ENCODE results near the gene PTDSS2.
A peak's percentile ranks its signal among the peaks of the same experiment; 100 is the strongest.
"Not testable (repeated sequence)": the region's sequence is repeated elsewhere in the genome, so short reads cannot be mapped to it uniquely, and the experiment has no call there.

Gene PTDSS2

GRCh38 chr11:408154-409007 is 41.7 kb upstream of the PTDSS2 start:
- Histone ChIP-seq H3K9ac (ENCODE audit: low read depth, low read length) (no peak overlapping the region), H3K4me3 (ENCODE audit: low read depth, low read length) (no peak overlapping the region), H3K4me1 (ENCODE audit: control insufficient read depth, insufficient read depth, low read length) (no peaks in the 10 kb centered on the region), H3K9me3 (ENCODE audit: control insufficient read depth, insufficient read depth, low read length) (no peaks in the 10 kb centered on the region), H3K27ac (ENCODE audit: low read depth, low read length) (no peak overlapping the region), H3K27me3 (ENCODE audit: control insufficient read depth, insufficient read depth, low read length) (no peaks in the 10 kb centered on the region), H3K36me3 (ENCODE audit: control insufficient read depth, insufficient read depth, low read length) (peaks cover 10% of the 10 kb centered on the region)

GRCh38 chr11:409008-409599 is 41.0 kb upstream of the PTDSS2 start:
- no peak overlapping the region for H3K9ac ChIP-seq (ENCODE audit: low read depth, low read length)
- H3K36me3 ChIP-seq (ENCODE audit: control insufficient read depth, insufficient read depth, low read length): peaks cover 3% of the 10 kb centered on the region; the same call in 1 of the 2 replicates
- H3K4me3 ChIP-seq (ENCODE audit: low read depth, low read length): no peak overlapping the region
- no peaks in the 10 kb centered on the region for H3K27me3 ChIP-seq (ENCODE audit: control insufficient read depth, insufficient read depth, low read length)
- no peaks in the 10 kb centered on the region for H3K9me3 ChIP-seq (ENCODE audit: control insufficient read depth, insufficient read depth, low read length)
- no peaks in the 10 kb centered on the region for H3K4me1 ChIP-seq (ENCODE audit: control insufficient read depth, insufficient read depth, low read length)
- H3K27ac ChIP-seq (ENCODE audit: low read depth, low read length): no peak overlapping the region

- no peak overlapping the region for H3K4me3 ChIP-seq (ENCODE audit: low read depth, low read length)
- H3K27me3 ChIP-seq (ENCODE audit: control insufficient read depth, insufficient read depth, low read length): no peaks in the 10 kb centered on the region
- H3K9ac ChIP-seq (ENCODE audit: low read depth, low read length): no peak overlapping the region
- H3K27ac ChIP-seq (ENCODE audit: low read depth, low read length): no peak overlapping the region
- H3K4me1 ChIP-seq (ENCODE audit: control insufficient read depth, insufficient read depth, low read length): no peaks in the 10 kb centered on the region
- H3K36me3 ChIP-seq (ENCODE audit: control insufficient read depth, insufficient read depth, low read length): no peaks in the 10 kb centered on the region
- H3K9me3 ChIP-seq (ENCODE audit: control insufficient read depth, insufficient read depth, low read length): no peaks in the 10 kb centered on the region
Measured at GRCh38 chr11:409600-410483, 40.2 kb upstream of the PTDSS2 start.

GRCh38 chr11:410711-411110 is 39.4 kb upstream of the PTDSS2 start:
- not testable (repeated sequence) for H3K4me3 ChIP-seq (ENCODE audit: low read depth, low read length); H3K9me3 ChIP-seq (ENCODE audit: control insufficient read depth, insufficient read depth, low read length); H3K36me3 ChIP-seq (ENCODE audit: control insufficient read depth, insufficient read depth, low read length); H3K27ac ChIP-seq (ENCODE audit: low read depth, low read length); H3K27me3 ChIP-seq (ENCODE audit: control insufficient read depth, insufficient read depth, low read length); H3K4me1 ChIP-seq (ENCODE audit: control insufficient read depth, insufficient read depth, low read length); H3K9ac ChIP-seq (ENCODE audit: low read depth, low read length)

GRCh38 chr11:411520-411919 is 38.6 kb upstream of the PTDSS2 start:
- H3K27me3 ChIP-seq (ENCODE audit: control insufficient read depth, insufficient read depth, low read length); H3K36me3 ChIP-seq (ENCODE audit: control insufficient read depth, insufficient read depth, low read length); H3K27ac ChIP-seq (ENCODE audit: low read depth, low read length); H3K9ac ChIP-seq (ENCODE audit: low read depth, low read length); H3K9me3 ChIP-seq (ENCODE audit: control insufficient read depth, insufficient read depth, low read length); H3K4me3 ChIP-seq (ENCODE audit: low read depth, low read length): not testable (repeated sequence)
- H3K4me1 ChIP-seq (ENCODE audit: control insufficient read depth, insufficient read depth, low read length): peaks cover 11% of the 10 kb centered on the region

- H3K27me3 ChIP-seq (ENCODE audit: control insufficient read depth, insufficient read depth, low read length): peaks cover 9% of the 10 kb centered on the region; the same call in 1 of the 2 replicates
- H3K4me3 ChIP-seq (ENCODE audit: low read depth, low read length): no peak overlapping the region
- no peaks in the 10 kb centered on the region for H3K9me3 ChIP-seq (ENCODE audit: control insufficient read depth, insufficient read depth, low read length)
- H3K4me1 ChIP-seq (ENCODE audit: control insufficient read depth, insufficient read depth, low read length): peaks cover 11% of the 10 kb centered on the region
- H3K27ac ChIP-seq (ENCODE audit: low read depth, low read length): no peak overlapping the region
- no peak overlapping the region for H3K9ac ChIP-seq (ENCODE audit: low read depth, low read length)
- H3K36me3 ChIP-seq (ENCODE audit: control insufficient read depth, insufficient read depth, low read length): no peaks in the 10 kb centered on the region
Measured at GRCh38 chr11:412641-413119, 37.4 kb upstream of the PTDSS2 start.

- no peaks in the 10 kb centered on the region for H3K9me3 ChIP-seq (ENCODE audit: control insufficient read depth, insufficient read depth, low read length)
- peaks cover 11% of the 10 kb centered on the region; the same call in 1 of the 2 replicates for H3K27me3 ChIP-seq (ENCODE audit: control insufficient read depth, insufficient read depth, low read length)
- H3K27ac ChIP-seq (ENCODE audit: low read depth, low read length): no peak overlapping the region
- H3K9ac ChIP-seq (ENCODE audit: low read depth, low read length): no peak overlapping the region
- H3K4me3 ChIP-seq (ENCODE audit: low read depth, low read length): no peak overlapping the region
- no peaks in the 10 kb centered on the region for H3K36me3 ChIP-seq (ENCODE audit: control insufficient read depth, insufficient read depth, low read length)
- H3K4me1 ChIP-seq (ENCODE audit: control insufficient read depth, insufficient read depth, low read length): peaks cover 11% of the 10 kb centered on the region
Measured at GRCh38 chr11:413120-414081, 36.7 kb upstream of the PTDSS2 start.

- H3K9me3 ChIP-seq (ENCODE audit: control insufficient read depth, insufficient read depth, low read length): no peaks in the 10 kb centered on the region
- no peak overlapping the region for H3K27ac ChIP-seq (ENCODE audit: low read depth, low read length)
- peaks cover 11% of the 10 kb centered on the region for H3K4me1 ChIP-seq (ENCODE audit: control insufficient read depth, insufficient read depth, low read length)
- H3K27me3 ChIP-seq (ENCODE audit: control insufficient read depth, insufficient read depth, low read length): peaks cover 11% of the 10 kb centered on the region; the same call in 1 of the 2 replicates
- no peak overlapping the region for H3K9ac ChIP-seq (ENCODE audit: low read depth, low read length)
- no peak overlapping the region for H3K4me3 ChIP-seq (ENCODE audit: low read depth, low read length)
- H3K36me3 ChIP-seq (ENCODE audit: control insufficient read depth, insufficient read depth, low read length): no peaks in the 10 kb centered on the region
Measured at GRCh38 chr11:414318-414857, 35.7 kb upstream of the PTDSS2 start.

- Histone ChIP-seq H3K27me3 (ENCODE audit: control insufficient read depth, insufficient read depth, low read length) (peaks cover 11% of the 10 kb centered on the region; the same call in 1 of the 2 replicates), H3K9ac (ENCODE audit: low read depth, low read length) (no peak overlapping the region), H3K4me1 (ENCODE audit: control insufficient read depth, insufficient read depth, low read length) (peaks cover 11% of the 10 kb centered on the region), H3K27ac (ENCODE audit: low read depth, low read length) (no peak overlapping the region), H3K36me3 (ENCODE audit: control insufficient read depth, insufficient read depth, low read length) (no peaks in the 10 kb centered on the region), H3K9me3 (ENCODE audit: control insufficient read depth, insufficient read depth, low read length) (no peaks in the 10 kb centered on the region), H3K4me3 (ENCODE audit: low read depth, low read length) (peak overlapping the region; percentile 76; the same call in 1 of the 2 replicates)
Measured at GRCh38 chr11:415640-416041, 34.4 kb upstream of the PTDSS2 start.
